ENCODE data around the gene SNED1. TPM values are rescaled to one million over a fixed set of nuclear protein-coding genes. Genes with fewer than 3 reads are reported as not detected.

Gene SNED1
- polyA plus RNA-seq, 1 donor (not counting 4 experiments of a cell fraction or from before 2014, with no cell fraction given), result 0.12 TPM

DNA sequence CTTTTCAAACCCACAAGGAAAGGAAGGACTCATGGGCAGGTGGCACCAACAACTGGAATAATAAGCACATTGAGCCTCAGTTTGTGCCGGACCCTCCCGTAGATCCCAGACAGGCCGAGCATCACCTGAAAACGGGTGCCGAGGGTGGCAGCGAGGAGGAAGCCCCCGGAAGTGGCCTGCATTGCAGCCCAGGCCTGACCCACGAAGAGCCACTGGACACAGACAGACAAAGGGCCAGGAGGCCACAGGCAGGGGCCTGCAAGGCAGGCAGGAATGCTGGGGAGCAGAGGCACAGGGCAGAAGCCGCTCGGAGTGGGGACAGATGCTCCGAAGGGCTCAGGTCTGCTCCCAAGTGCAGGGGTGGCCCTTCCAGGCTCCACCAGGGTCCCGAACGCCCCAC lies 71.9 kb downstream of the SNED1 start:
- TF ChIP-seq, protein P1, sequence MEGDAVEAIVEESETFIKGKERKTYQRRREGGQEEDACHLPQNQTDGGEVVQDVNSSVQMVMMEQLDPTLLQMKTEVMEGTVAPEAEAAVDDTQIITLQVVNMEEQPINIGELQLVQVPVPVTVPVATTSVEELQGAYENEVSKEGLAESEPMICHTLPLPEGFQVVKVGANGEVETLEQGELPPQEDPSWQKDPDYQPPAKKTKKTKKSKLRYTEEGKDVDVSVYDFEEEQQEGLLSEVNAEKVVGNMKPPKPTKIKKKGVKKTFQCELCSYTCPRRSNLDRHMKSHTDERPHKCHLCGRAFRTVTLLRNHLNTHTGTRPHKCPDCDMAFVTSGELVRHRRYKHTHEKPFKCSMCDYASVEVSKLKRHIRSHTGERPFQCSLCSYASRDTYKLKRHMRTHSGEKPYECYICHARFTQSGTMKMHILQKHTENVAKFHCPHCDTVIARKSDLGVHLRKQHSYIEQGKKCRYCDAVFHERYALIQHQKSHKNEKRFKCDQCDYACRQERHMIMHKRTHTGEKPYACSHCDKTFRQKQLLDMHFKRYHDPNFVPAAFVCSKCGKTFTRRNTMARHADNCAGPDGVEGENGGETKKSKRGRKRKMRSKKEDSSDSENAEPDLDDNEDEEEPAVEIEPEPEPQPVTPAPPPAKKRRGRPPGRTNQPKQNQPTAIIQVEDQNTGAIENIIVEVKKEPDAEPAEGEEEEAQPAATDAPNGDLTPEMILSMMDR (optimal IDR thresholded peaks at IDR 0.05 in 1 of 3, IDR thresholded peaks at IDR 0.05 in 1 of 3, conservative IDR thresholded peaks at IDR 0.05 in 1 of 3; ENCODE audit: extremely low read depth in 1 of 3, insufficient read depth in 2 of 3, low read length in 3 of 3), result no peak
- no peak for TF ChIP-seq EZH2 (IDR thresholded peaks at IDR 0.05; ENCODE audit: low read length)

DNA sequence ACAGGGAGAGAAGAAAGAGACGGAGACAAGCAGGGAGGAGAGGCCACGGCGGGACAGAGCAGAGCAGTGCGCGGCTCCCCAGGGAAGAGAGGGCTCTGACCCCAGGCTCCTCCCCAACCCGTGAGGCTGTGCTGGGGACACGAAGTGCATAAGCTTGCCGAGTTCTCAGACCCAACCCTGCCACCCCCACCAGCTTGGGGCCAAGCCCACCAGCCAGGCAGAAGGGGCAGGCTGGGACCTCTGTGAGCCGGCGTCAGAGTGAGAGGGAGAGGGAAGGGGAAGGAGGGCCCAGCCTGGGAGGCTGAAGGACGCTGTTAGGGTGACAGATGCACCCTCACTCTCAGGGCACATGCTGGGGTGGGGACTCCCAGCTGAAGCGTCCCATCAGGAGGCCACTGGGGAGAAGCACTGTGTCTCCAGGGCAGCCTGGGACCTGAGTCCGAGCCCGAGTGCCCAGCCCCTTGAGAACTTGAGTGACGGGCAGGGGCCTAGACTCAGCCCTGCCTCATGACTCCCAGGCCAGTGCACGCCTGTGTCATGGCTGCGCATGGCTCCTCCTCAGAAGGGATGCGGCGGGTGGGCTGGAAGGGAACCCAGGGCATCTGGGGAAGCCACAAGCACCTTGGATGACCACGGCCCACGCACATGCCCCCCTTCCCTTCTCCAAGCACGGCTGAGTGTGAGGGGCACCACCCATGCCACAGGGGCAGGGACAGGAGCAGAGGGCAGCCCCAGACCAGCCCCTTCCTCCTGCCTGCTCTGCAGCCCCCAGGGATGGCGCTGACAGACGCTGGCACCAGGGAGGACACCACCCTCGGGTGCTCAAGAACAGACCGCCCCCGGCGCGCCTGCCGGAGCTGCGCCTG lies 72.6 kb downstream of the SNED1 start:
- H3K79me2 ChIP-seq (ENCODE audit: control insufficient read depth, insufficient read depth, low read length), result no peaks in the 10 kb centered on the region
- FAIRE-seq, result no peak
- no peak for TF ChIP-seq EZH2 (IDR thresholded peaks at IDR 0.05; ENCODE audit: low read length)
- TF ChIP-seq, protein P1 (optimal IDR thresholded peaks at IDR 0.05 in 1 of 3, IDR thresholded peaks at IDR 0.05 in 1 of 3, conservative IDR thresholded peaks at IDR 0.05 in 1 of 3; ENCODE audit: extremely low read depth in 1 of 3, insufficient read depth in 2 of 3, low read length in 3 of 3), result no peak

More for the DNA sequence above, 71.9 kb downstream of the SNED1 start:
- dilution Hi-C loops (cut with MboI; ENCODE audit: extremely low pct_ligation_motif_present, low sequenced_read_pairs), result no loop called here
- H3K4me3 ChIP-seq (ENCODE audit: control insufficient read depth in 2 of 3, extremely low read depth in 1 of 3, insufficient read depth in 2 of 3, low read depth in 1 of 3, low read length in 3 of 3), result no peak overlapping the region
- no peaks in the 10 kb centered on the region for H3K4me1 ChIP-seq (ENCODE audit: control insufficient read depth, extremely low read depth, insufficient read depth, low read length)
- no peaks in the 10 kb centered on the region for H3K9me3 ChIP-seq (ENCODE audit: control insufficient read depth, low read depth, low read length)
- no peaks in the 10 kb centered on the region for H3K79me2 ChIP-seq (ENCODE audit: control insufficient read depth, insufficient read depth, low read length)
- H3K27ac ChIP-seq (ENCODE audit: control insufficient read depth, insufficient read depth, low read length), result no peak overlapping the region
- peaks cover 0 to 2% of the 10 kb centered on the region in 2 experiments for H3K36me3 ChIP-seq (ENCODE audit: control insufficient read depth in 2 of 2, extremely low read depth in 1 of 2, insufficient read depth in 2 of 2, low read length in 2 of 2)
- no peak overlapping the region for H2AFZ ChIP-seq (ENCODE audit: control insufficient read depth, low read length)
- H3K9ac ChIP-seq (ENCODE audit: control insufficient read depth, extremely low read depth, insufficient read depth, low read length), result no peak overlapping the region
- H4K20me1 ChIP-seq (ENCODE audit: control insufficient read depth, extremely low read depth, insufficient read depth, low read length), result no peaks in the 10 kb centered on the region
- DNase-seq (ENCODE audit: low read depth, low spot score) (no peak), FAIRE-seq (no peak)
- H3K9me1 ChIP-seq (ENCODE audit: control insufficient read depth, extremely low read depth, insufficient read depth, low read length), result no peaks in the 10 kb centered on the region
- peaks cover 7% of the 10 kb centered on the region for H3K27me3 ChIP-seq (ENCODE audit: control insufficient read depth, extremely low read depth, insufficient read depth, low read length)
- H3K4me2 ChIP-seq (ENCODE audit: control insufficient read depth, extremely low read depth, insufficient read depth, low read depth, low read length), result no peak overlapping the region

More for the DNA sequence above, 72.6 kb downstream of the SNED1 start:
- Histone ChIP-seq H3K4me1 (ENCODE audit: control insufficient read depth, extremely low read depth, insufficient read depth, low read length) (no peaks in the 10 kb centered on the region), H3K27ac (ENCODE audit: control insufficient read depth, insufficient read depth, low read length) (no peak overlapping the region), H3K9me3 (ENCODE audit: control insufficient read depth, low read depth, low read length) (no peaks in the 10 kb centered on the region), H3K9ac (ENCODE audit: control insufficient read depth, extremely low read depth, insufficient read depth, low read length) (no peak overlapping the region), H2AFZ (ENCODE audit: control insufficient read depth, low read length) (no peak overlapping the region), H3K9me1 (ENCODE audit: control insufficient read depth, extremely low read depth, insufficient read depth, low read length) (no peaks in the 10 kb centered on the region), H3K4me3 (ENCODE audit: control insufficient read depth in 2 of 3, extremely low read depth in 1 of 3, insufficient read depth in 2 of 3, low read depth in 1 of 3, low read length in 3 of 3) (no peak overlapping the region), H3K4me2 (ENCODE audit: control insufficient read depth, extremely low read depth, insufficient read depth, low read depth, low read length) (no peak overlapping the region), H4K20me1 (ENCODE audit: control insufficient read depth, extremely low read depth, insufficient read depth, low read length) (no peaks in the 10 kb centered on the region), H3K36me3 (ENCODE audit: control insufficient read depth in 2 of 2, extremely low read depth in 1 of 2, insufficient read depth in 2 of 2, low read length in 2 of 2) (peaks cover 0 to 2% of the 10 kb centered on the region in 2 experiments), H3K27me3 (ENCODE audit: control insufficient read depth, extremely low read depth, insufficient read depth, low read length) (peaks cover 7% of the 10 kb centered on the region)
- dilution Hi-C loops (cut with MboI; ENCODE audit: extremely low pct_ligation_motif_present, low sequenced_read_pairs), result no loop called here
- no peak for DNase-seq (ENCODE audit: low read depth, low spot score)
